ENCODE measurements around the gene PPIL3.

The PPIL3 gene

DNA sequence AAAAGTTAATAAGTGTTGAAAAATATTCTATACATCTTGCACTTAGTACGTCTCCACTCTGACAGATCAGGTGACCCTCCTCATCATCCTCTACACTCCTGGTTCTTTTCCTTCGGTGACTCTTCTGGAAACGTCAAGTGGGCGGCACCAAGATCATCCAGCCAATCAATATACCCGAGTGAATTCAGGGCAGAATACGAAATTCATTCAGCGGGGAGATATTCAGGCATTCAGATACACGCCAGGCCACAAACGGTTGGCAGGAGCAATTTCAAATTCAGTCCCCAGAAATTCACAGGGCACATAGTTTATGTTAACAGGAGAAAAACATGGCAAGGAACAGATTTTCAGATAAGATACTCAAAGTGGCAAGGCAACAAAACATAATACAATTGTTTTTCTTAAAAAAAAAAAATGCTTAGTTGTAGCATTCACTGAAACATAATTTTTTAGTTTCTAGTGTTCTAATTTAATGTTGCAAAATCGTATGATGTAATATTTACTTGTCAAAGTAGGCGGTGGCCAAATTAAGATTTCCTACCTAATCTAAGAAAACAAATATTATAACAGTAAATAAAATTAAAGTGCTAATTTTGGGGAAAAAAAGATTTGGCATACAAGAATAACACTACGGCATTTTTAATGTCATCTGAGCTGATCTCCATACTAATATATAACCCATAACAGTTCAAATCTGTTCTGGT lies 28.6 kb downstream of the PPIL3 start:
- no peak for DNase-seq

- DNase-seq: no peak
Measured at GRCh38 chr2:200856806-200857205, 32.1 kb downstream of the PPIL3 start.

GRCh38 chr2:200852605-200853004 lies 36.3 kb downstream of the PPIL3 start:
- no peak for DNase-seq

- no peak for DNase-seq
Measured at GRCh38 chr2:200851398-200852248, 37.3 kb downstream of the PPIL3 start.

DNA sequence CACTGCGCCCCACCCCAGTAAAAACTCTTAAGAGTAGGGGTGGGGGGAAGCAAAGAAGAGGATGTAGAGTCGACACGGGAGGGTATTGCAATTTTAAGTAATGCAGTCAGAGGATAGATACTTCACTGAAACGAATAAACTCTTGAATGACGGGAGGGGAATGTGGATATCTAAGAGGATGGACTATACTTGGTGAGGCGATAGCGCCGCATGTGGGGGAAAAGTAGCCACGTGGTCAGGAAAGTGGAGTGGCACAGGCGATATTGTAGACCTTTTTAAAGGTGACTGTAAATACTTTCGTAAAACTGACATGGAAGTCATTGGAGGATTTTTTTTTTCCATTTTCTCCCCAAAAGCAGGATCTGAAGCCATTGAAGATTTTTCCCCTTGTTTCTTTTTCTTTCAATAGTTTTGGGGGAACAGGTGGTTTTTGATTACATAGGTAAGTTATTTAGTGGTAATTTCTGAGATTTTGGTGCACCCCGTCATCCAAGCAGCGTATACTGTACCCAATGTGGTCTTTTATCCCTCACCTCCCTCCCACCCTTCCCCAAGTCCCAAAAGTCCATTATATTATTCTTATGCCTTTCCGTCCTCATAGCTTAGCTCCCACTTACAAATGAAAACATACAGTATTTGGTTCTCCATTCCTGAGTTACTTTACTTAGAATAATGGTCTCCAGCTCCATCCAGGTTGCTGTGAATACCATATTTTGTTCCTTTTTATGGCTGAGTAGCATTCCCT lies 38.2 kb downstream of the PPIL3 start:
- DNase-seq: no peak

DNA sequence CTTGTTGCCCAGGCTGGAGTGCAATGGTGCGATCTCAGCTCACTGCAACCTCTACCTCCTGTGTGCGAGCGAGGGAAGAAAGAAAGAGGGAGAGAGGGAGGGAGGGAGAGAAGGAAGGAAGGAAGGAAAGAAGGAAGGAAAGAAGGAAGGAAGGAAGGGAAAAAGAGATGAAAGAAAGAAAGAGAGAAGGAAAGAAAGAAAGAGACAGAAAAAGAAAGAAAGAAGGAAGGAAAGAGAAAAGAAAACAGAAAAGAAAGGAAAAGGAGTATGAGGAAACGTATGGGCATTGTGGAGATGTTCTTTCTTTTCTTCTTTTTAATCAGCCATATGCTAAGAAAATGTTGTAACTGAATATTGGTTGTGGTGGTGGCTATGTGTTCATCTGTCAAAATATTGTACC lies 40.9 kb downstream of the PPIL3 start:
- no peak for DNase-seq

DNA sequence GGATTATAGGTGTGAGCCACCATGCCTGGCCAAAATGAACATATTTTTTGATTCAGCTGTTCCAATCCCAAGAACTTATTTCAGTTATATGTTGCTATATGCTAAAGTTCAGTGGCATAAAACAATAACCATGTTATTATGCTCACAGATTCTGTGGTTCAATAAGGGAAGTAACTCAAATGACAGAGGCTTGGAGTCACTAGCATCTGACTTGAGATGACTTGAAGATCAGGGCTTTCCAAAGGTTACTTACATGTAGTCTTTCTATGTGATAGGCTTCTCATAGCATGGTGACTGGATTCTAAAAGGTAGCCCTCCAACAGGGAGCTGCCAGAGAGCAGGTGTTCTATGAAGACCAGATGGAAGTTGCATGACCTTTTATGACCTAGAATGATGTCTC lies 41.6 kb downstream of the PPIL3 start:
- no peak for DNase-seq

DNA sequence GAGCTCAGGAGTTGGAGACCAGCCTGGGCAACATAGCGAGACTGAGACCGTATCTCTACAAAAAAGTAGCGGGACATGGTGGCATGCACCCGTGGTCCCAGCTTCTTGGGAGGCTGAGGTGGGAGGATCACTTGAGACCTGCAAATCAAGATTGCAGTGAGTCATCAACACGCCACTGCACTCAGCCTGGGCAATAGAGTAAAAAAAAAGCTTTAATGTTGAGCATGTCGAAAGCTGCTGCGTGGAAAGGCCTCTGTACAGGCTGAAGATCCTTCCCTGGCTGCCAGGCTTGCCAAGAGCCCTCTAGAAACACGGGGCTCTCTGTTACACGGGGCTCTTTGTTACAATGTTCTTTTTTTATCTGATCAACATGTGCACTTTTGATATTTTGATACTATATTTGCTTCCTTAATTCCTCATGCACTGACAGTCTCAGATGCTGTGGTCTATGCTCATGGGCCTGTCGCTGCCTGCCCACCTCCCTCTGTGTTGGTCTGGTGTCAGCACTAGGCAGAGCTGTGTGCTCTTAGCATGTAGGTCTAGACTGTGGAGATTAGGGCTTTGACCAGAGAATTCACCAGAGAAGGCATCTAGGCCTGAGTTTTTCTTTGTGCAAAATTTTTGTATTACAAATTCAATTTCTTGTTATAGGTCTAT lies 43.1 kb downstream of the PPIL3 start:
- no peak for DNase-seq

GRCh38 chr2:200845194-200845593 lies 43.7 kb downstream of the PPIL3 start:
- no peak for DNase-seq

DNA sequence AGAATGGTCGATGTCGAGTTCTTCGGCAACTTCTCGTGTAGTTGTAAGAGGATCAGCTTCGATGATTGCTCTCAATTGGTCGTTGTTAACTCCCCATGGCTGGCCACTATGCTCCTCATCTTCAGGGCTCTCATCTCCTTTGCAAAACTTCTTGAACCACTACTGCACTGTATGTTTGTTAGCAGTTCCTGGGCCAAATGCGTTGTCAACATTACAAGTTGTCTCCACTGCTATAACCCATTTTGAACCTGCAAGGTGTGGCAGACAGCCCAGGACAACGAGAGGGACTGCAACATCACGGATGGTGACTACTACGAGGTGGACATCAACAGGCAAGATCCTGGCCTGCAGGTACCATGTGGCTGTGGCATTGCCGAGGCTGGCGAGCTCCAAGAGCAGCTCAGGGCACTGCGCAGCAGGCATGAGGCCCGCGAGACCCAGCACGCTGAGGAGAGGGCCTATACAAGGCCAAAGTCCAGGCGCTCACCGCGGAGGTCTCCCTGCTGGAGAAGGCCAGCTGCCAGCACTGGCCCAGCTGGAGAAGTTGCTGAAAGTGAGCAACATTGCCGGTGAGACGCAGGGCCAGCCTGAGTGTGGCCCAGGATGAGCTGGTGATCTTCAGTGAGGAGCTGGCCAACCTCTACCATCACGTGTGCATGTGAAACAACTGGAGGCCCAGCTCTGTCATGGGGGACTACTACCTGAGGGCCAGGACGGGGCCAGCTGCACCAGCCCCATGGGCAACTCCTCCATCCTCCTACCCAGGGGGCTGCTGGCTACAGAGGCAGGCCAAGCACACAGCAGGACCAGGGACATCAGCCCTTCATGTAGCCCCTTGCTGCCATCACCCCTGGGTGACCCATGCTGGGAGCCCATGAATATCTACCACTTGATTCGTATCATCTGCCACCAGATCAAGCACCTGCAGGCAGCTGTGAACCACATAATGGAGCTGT lies 44.6 kb downstream of the PPIL3 start:
- no peak for DNase-seq

GRCh38 chr2:200839513-200839912 lies 49.4 kb downstream of the PPIL3 start:
- DNase-seq: no peak

- DNase-seq: no peak
Measured at GRCh38 chr2:200834701-200835100, 54.2 kb downstream of the PPIL3 start.

- DNase-seq: no peak
Measured at GRCh38 chr2:200829258-200829655, 59.6 kb downstream of the PPIL3 start.

DNA sequence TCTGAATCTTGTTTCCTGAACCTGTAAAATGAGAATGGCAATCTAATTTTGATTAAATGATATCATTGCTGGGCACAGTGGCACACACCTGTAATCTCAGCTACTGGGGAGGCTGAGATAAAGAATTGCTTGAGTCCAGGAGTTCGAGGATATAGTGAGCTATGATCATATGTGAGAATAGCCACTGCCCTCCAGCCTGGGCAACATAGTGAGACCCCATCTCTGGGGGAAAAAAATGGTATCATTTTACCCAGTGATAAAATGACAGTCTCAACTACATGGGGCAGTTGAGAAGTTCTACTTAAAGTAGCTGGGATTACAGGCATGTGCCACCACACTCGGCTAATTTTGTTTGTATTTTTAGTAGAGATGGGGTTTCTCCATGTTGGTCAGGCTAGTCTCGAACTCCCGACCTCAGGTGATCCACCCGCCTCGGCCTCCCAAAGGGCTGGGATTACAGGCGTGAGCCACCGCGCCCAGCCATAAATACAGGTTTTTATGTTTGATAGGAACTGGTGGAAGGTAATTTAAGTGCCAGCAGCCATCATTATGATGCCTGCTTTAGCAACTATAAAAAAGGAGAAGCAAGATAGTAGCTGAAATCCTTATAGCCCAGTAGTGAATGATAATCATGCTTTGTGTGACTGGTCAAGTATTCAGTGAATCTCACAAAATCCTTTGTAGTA lies 60.2 kb downstream of the PPIL3 start:
- DNase-seq: no peak

DNA sequence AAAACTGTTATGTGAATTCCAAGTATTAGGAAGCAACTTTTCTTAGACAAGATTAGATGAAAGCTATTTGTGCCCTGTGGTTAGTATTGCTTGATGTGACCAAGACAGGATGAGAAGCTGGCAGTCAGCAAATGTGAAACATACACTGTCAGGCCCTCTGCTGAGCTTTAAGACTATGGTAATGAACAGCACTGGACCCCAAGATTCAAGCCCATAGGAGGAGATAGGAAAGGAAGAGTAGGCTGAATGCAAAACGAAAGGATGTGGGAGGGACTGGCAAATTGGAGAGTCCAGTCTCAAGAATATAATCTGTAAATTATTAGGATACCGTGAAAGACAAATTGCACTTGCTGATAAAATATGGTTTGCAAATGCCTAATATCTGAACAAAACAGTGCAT lies 60.8 kb downstream of the PPIL3 start:
- DNase-seq: no peak

- DNase-seq: no peak
Measured at GRCh38 chr2:200821686-200822245, 67.1 kb downstream of the PPIL3 start.
